ENCODE measurements around the gene PEX11B. TPM values are rescaled to one million over a fixed set of nuclear protein-coding genes. Genes with fewer than 3 reads are reported as not detected.

PEX11B gene
- total and polyA plus RNA-seq, 2 of the 8 experiments (the other 6 are each of a cell fraction or from before 2014, with no cell fraction given) = 9.1 to 15.1 TPM

GRCh38 chr1:145926686-145927062 is 8.2 kb upstream of the PEX11B start:
- Histone ChIP-seq H3K79me2 (ENCODE audit: control insufficient read depth in 1 of 2, insufficient read depth in 2 of 2, low read length in 2 of 2) (peaks cover 0 to 14% of the 10 kb centered on the region in 2 experiments; a peak in 2 of 4 replicates), H4K8ac (ENCODE audit: extremely low read depth, insufficient read depth, low read length) (no peak overlapping the region), H4K20me1 (replicated peaks in 1 of 2; ENCODE audit: control insufficient read depth in 1 of 2, insufficient read depth in 2 of 2, low read length in 2 of 2) (no peaks in the 10 kb centered on the region), H3K23me2 (ENCODE audit: low read depth, low read length) (peaks cover 4% of the 10 kb centered on the region; the same call in 1 of the 2 replicates), H3K18ac (ENCODE audit: extremely low read depth, low read length) (no peak overlapping the region), H2BK12ac (ENCODE audit: low read depth, low read length) (peak overlapping the region; percentile 60; the same call in 1 of the 2 replicates), H3K79me1 (ENCODE audit: low read depth, low read length) (no peaks in the 10 kb centered on the region), H2BK120ac (replicated peaks; ENCODE audit: low read depth, low read length) (no peak overlapping the region), H2BK15ac (ENCODE audit: low read length) (no peak overlapping the region), H3K27me3 (replicated peaks in 1 of 4; ENCODE audit: control insufficient read depth in 3 of 4, extremely low read depth in 1 of 4, insufficient read depth in 3 of 4, low read length in 3 of 4) (no peaks in the 10 kb centered on the region), H3K4me2 (ENCODE audit: insufficient read depth in 1 of 2, low read depth in 2 of 2, low read length in 2 of 2) (peak overlapping the region; percentile 74 to 77), H2BK20ac (ENCODE audit: low read length) (no peak overlapping the region), H3K27ac (ENCODE audit: low read depth, low read length) (peak overlapping the region; percentile 90), H3K4me3 (ENCODE audit: extremely low read depth in 1 of 4, insufficient read depth in 2 of 4, low read depth in 3 of 4, low read length in 4 of 4) (peak overlapping the region; percentile 81 to 97 (median 92)), H2AK5ac (ENCODE audit: low read depth, low read length) (no peak overlapping the region), H2BK5ac (ENCODE audit: low read depth, low read length) (peak overlapping the region; percentile 95; the same call in 1 of the 2 replicates), H3K23ac (ENCODE audit: insufficient read length) (no peak overlapping the region), H3K14ac (ENCODE audit: insufficient read length) (no peak overlapping the region), H2AFZ (ENCODE audit: low read length) (no peak overlapping the region), H3K4me1 (replicated peaks in 1 of 4; ENCODE audit: control insufficient read depth in 3 of 4, insufficient read depth in 4 of 4, low read length in 3 of 4) (peaks cover 0 to 4% (median 2%) of the 10 kb centered on the region in 4 experiments; a peak in 4 of 7 replicates), H3K9me3 (ENCODE audit: insufficient read depth in 2 of 2, low read depth in 1 of 2, low read length in 1 of 2) (no peaks in the 10 kb centered on the region), H4K5ac (ENCODE audit: insufficient read length, low read depth, low read length) (no peak overlapping the region), H4K91ac (replicated peaks; ENCODE audit: insufficient read length, low read length) (no peak overlapping the region), H3K4ac (replicated peaks; ENCODE audit: insufficient read length, low read depth, low read length) (no peak overlapping the region), H3K9ac (replicated peaks in 1 of 4; ENCODE audit: extremely low read depth in 1 of 4, low read depth in 3 of 4, low read length in 3 of 4) (peak overlapping the region; percentile 8 to 98 (median 86)), H3K36me3 (ENCODE audit: control insufficient read depth in 2 of 4, insufficient read depth in 4 of 4, low read length in 3 of 4) (peaks cover 3 to 18% (median 9%) of the 10 kb centered on the region in 4 experiments; a peak in 6 of 8 replicates), H3K56ac (replicated peaks; ENCODE audit: insufficient read length, low read depth, low read length) (no peak overlapping the region)
- CTCF ChIA-PET (ENCODE audit: partially characterized antibody) = interaction anchor here (0.8 to 2.2 kb wide), 11 partner anchors 8 to 84 kb away, joined by 3 to 18 read pairs (median 5); partner anchors contain the start of genes ITGA10, LIX1L and PEX11B
- FAIRE-seq (no peak), DNase-seq (ENCODE audit: low read depth in 1 of 2, low spot score in 2 of 2) (no peak)
- POLR2A ChIA-PET (ENCODE audit: partially characterized antibody) = interaction anchor here (0.7 to 2.4 kb wide), 26 partner anchors 8 to 126 kb away, joined by 3 to 35 read pairs (median 6); partner anchors contain the start of genes ANKRD34A, ITGA10, LIX1L and PEX11B
- 22% methylated on average over 19 of the region's 19 CpGs; no CpG with 5 or more reads in 1 of the 2 experiments for WGBS, 2 experiments (ENCODE audit: extremely low coverage in 1 of 2, insufficient coverage in 1 of 2, insufficient read length in 1 of 2, insufficient replicate concordance in 2 of 2, low coverage in 1 of 2, low lambda C conversion rate in 2 of 2, missing lambda C conversion rate in 1 of 2)
- TF ChIP-seq ATF3 (IDR thresholded peaks at IDR 0.05; ENCODE audit: insufficient read depth, low read depth, low read length) (no peak), EGR1 (IDR thresholded peaks at IDR 0.05; ENCODE audit: borderline replicate concordance, low read depth, low read length) (no peak), EZH2 (IDR thresholded peaks at IDR 0.05; ENCODE audit: low read depth, low read length, severe bottlenecking) (no peak), BCL11A (IDR thresholded peaks at IDR 0.05; ENCODE audit: low read depth in 2 of 2, low read length in 2 of 2) (no peak), FOSL1 (IDR thresholded peaks at IDR 0.05; ENCODE audit: insufficient read depth, low read depth, low read length) (no peak), SP4 (IDR thresholded peaks at IDR 0.05; ENCODE audit: low read length) (no peak), CTCF (IDR thresholded peaks at IDR 0.05; ENCODE audit: control extremely low read depth in 1 of 3, insufficient read depth in 1 of 3, low read depth in 1 of 3, low read length in 3 of 3) (no peak), E2F6 (IDR thresholded peaks at IDR 0.05) (no peak), BRCA1 (IDR thresholded peaks at IDR 0.05; ENCODE audit: low read depth, low read length) (no peak)
